Liver (tissue), 3 donors: Measurements from ENCODE around the gene B3GAT3.

Source experiments
- ATF3 ChIP-seq: IDR thresholded peaks from 2 replicates; pipeline ENCODE4 v1.6.1; 2016; ENCODE audit warnings: antibody characterized with exemption
- CTCF ChIP-seq: fragments of 150-350 bp; IDR thresholded peaks from 2 replicates; pipeline ENCODE4 v1.5.1; 2017; ENCODE audit warnings: improper control_type of control experiment, low read depth, low read length; ENCODE audit not compliant: missing input control
- EGR1 ChIP-seq, 2 donors: IDR thresholded peaks; 2 replicates each; pipeline ENCODE4 v1.6.1; 2016 to 2018; ENCODE audit warnings: antibody characterized with exemption in 2 of 2, low read depth in 2 of 2
- HNF4G ChIP-seq: IDR thresholded peaks from 2 replicates; pipeline ENCODE4 v1.6.1; 2016; ENCODE audit warnings: antibody characterized with exemption
- JUND ChIP-seq, 2 donors: IDR thresholded peaks; 2 replicates each; pipeline ENCODE4 v1.6.1; 2016; ENCODE audit warnings: antibody characterized with exemption in 2 of 2
- MAX ChIP-seq: IDR thresholded peaks from 2 replicates; pipeline ENCODE4 v1.6.1; 2016; ENCODE audit warnings: antibody characterized with exemption
- REST ChIP-seq: IDR thresholded peaks from 2 replicates; pipeline ENCODE4 v1.6.1; 2016; ENCODE audit warnings: antibody characterized with exemption, mild to moderate bottlenecking
- RXRA ChIP-seq, 2 donors: IDR thresholded peaks; 2 replicates each; pipeline ENCODE4 v1.6.1; 2017 to 2018; ENCODE audit warnings: antibody characterized with exemption in 2 of 2, mild to moderate bottlenecking in 1 of 2
- SP1 ChIP-seq: IDR thresholded peaks from 2 replicates; pipeline ENCODE4 v1.6.1; 2018; ENCODE audit warnings: antibody characterized with exemption, mild to moderate bottlenecking
- TAF1 ChIP-seq: conservative IDR thresholded peaks from 2 replicates; pipeline ENCODE4 v1.6.1; 2016; ENCODE audit warnings: antibody characterized with exemption, mild to moderate bottlenecking
- YY1 ChIP-seq: IDR thresholded peaks from 2 replicates; pipeline ENCODE4 v1.6.1; 2016; ENCODE audit warnings: antibody characterized with exemption, mild to moderate bottlenecking
- donor health status: healthy.
- donor health status: healthy.

GRCh38 chr11:62665075-62665598, 43.4 kb upstream of the B3GAT3 start, which contains the start of the genes C11orf98 and CSKMT:
- TF ChIP-seq CTCF, result no peak
- peak in 1 of 2 donors; percentile 34 for TF ChIP-seq JUND (IDR thresholded peaks at IDR 0.05)
- peak; percentile 98 for TF ChIP-seq TAF1
- peak; percentile 96 for TF ChIP-seq REST
- TF ChIP-seq EGR1 (IDR thresholded peaks at IDR 0.05; ENCODE audit: low read depth in 2 of 2), result peak in 1 of 2 donors; percentile 30
- TF ChIP-seq ATF3, result peak; percentile 47
- peak; percentile 22 for TF ChIP-seq MAX
- peak; percentile 81 for TF ChIP-seq SP1
- TF ChIP-seq RXRA (IDR thresholded peaks at IDR 0.05), result no peak
- peak; percentile 86 for TF ChIP-seq YY1
- no peak for TF ChIP-seq HNF4G
